Breast epithelium (tissue), 4 donors: ENCODE measurements around the gene COLEC11. TPM values are rescaled to one million over a fixed set of nuclear protein-coding genes. Genes with fewer than 3 reads are reported as not detected.
"Not testable (repeated sequence)": the region's sequence is repeated elsewhere in the genome, so short reads cannot be mapped to it uniquely, and the experiment has no call there.

Experiments used
- DNase-seq, 2 donors: peaks; one replicate each; pipeline ENCODE4 v3.0.0-alpha.2; 2019; ENCODE audit warnings: low spot score in 2 of 2
- H3K27ac ChIP-seq, 2 donors: fragments of 200-600 bp; sonication (generic) in 1 of 2; one replicate each; pipeline ENCODE4 v1.5.1; 2016 to 2019; ENCODE audit warnings: mild to moderate bottlenecking in 1 of 2
- H3K27me3 ChIP-seq, 2 donors: fragments of 200-600 bp; sonication (generic) in 1 of 2; one replicate each; pipeline versions ENCODE4 v1.5.1 to v1.6.0; 2017 to 2019; ENCODE audit warnings: control low read depth in 1 of 2, mild to moderate bottlenecking in 1 of 2
- H3K36me3 ChIP-seq: fragments of 200-600 bp; one replicate; pipeline ENCODE4 v1.5.1; 2019
- H3K4me1 ChIP-seq, 2 donors: fragments of 200-600 bp; sonication (generic); one replicate each; pipeline ENCODE4 v1.5.1; 2016 to 2019; ENCODE audit warnings: control low read depth in 1 of 2
- H3K4me3 ChIP-seq, 3 donors: fragments of 200-600 bp; sonication (generic); 1 replicate in 2 of 3; 2 replicates in 1 of 3; pipeline ENCODE4 v1.5.1; 2016 to 2019; ENCODE audit warnings: mild to moderate bottlenecking in 3 of 3, moderate library complexity in 2 of 3
- H3K9me3 ChIP-seq, 2 donors: fragments of 200-600 bp; sonication (generic) in 1 of 2; one replicate each; pipeline ENCODE4 v1.5.1; 2016 to 2019; ENCODE audit warnings: control low read depth in 1 of 2
- POLR2A ChIP-seq: fragments of 450-650 bp; IDR thresholded peaks from one replicate; pipeline ENCODE4 v1.6.1; 2016; ENCODE audit warnings: antibody characterized with exemption, mild to moderate bottlenecking, moderate library complexity
- POLR2AphosphoS5 ChIP-seq, 3 donors: sonication (generic); formaldehyde crosslinking; IDR thresholded peaks; one replicate each; pipeline ENCODE4 v1.6.1; 2017; ENCODE audit warnings: antibody characterized with exemption in 3 of 3
- intact Hi-C: fragments of 100-400 bp; cut with DNase I; formaldehyde crosslinking; loops from one replicate; pipeline ENCODE4 v1.15.1; 2023; ENCODE audit warnings: low total_unique reads
- total RNA-seq, 3 donors: library from RNA; depleted of rRNA; stranded (reverse); fragments of >200 nt; gene quantifications; one replicate each; pipeline ENCODE4 v1.1.0, GENCODE V29; 2016
- TF ChIP-seq, protein P1 (sequence below), 3 donors: fragments of 450-650 bp; IDR thresholded peaks; one replicate each; pipeline ENCODE4 v1.5.1; 2016 to 2017; ENCODE audit warnings: antibody characterized with exemption in 3 of 3, mild to moderate bottlenecking in 3 of 3, moderate library complexity in 3 of 3

The COLEC11 gene
- total RNA-seq, 3 donors from 2014 or later, result 0.33 to 1.9 (median 1.0) TPM

DNA sequence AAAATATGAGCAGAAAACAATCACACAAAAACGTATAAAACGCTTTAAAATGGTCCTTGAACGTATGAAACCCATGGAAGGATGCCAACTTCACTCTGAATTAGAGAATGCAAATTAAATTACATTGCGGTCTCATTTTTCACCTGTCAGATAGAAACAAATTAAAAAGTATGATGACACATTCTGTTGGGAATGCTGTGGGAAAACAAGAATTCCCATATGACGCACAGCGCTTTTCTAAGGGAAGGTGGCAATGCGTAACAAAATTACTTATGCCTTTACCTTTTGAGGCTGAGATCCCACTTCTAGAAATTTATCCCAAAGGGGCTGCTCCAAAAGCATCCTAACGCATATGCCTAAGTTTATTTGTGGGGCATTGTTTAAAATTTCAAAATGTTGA is 23.6 kb upstream of the COLEC11 start:
- no peak overlapping the region for H3K4me3 ChIP-seq
- no peaks in the 10 kb centered on the region for H3K9me3 ChIP-seq
- DNase-seq, result no peak
- no peak overlapping the region for H3K27ac ChIP-seq
- H3K27me3 ChIP-seq, result no peaks in the 10 kb centered on the region
- no peaks in the 10 kb centered on the region for H3K36me3 ChIP-seq
- TF ChIP-seq POLR2A (no peak), POLR2AphosphoS5 (IDR thresholded peaks at IDR 0.05) (no peak)
- TF ChIP-seq, protein P1, sequence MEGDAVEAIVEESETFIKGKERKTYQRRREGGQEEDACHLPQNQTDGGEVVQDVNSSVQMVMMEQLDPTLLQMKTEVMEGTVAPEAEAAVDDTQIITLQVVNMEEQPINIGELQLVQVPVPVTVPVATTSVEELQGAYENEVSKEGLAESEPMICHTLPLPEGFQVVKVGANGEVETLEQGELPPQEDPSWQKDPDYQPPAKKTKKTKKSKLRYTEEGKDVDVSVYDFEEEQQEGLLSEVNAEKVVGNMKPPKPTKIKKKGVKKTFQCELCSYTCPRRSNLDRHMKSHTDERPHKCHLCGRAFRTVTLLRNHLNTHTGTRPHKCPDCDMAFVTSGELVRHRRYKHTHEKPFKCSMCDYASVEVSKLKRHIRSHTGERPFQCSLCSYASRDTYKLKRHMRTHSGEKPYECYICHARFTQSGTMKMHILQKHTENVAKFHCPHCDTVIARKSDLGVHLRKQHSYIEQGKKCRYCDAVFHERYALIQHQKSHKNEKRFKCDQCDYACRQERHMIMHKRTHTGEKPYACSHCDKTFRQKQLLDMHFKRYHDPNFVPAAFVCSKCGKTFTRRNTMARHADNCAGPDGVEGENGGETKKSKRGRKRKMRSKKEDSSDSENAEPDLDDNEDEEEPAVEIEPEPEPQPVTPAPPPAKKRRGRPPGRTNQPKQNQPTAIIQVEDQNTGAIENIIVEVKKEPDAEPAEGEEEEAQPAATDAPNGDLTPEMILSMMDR (IDR thresholded peaks at IDR 0.05), result no peak
- intact Hi-C loops, result no loop called here
- H3K4me1 ChIP-seq, result peaks cover 0 to 2% of the 10 kb centered on the region in 2 donors

- peaks cover 0 to 15% of the 10 kb centered on the region in 2 donors for H3K4me1 ChIP-seq
- H3K4me3 ChIP-seq, result no peak overlapping the region
- no peaks in the 10 kb centered on the region for H3K27me3 ChIP-seq
- TF ChIP-seq, protein P1 (IDR thresholded peaks at IDR 0.05), result no peak
- TF ChIP-seq POLR2A, result no peak
- TF ChIP-seq POLR2AphosphoS5 (IDR thresholded peaks at IDR 0.05), result no peak
- intact Hi-C loops, result no loop called here
- H3K9me3 ChIP-seq, result no peaks in the 10 kb centered on the region
- no peak for DNase-seq
- no peak overlapping the region for H3K27ac ChIP-seq
- no peaks in the 10 kb centered on the region for H3K36me3 ChIP-seq
Observed at GRCh38 chr2:3572620-3573019, 22.3 kb upstream of the COLEC11 start.

- Histone ChIP-seq H3K27me3 (no peaks in the 10 kb centered on the region), H3K36me3 (no peaks in the 10 kb centered on the region), H3K27ac (no peak overlapping the region), H3K9me3 (no peaks in the 10 kb centered on the region), H3K4me3 (peak overlapping the region in 1 of 3 donors; percentile 99), H3K4me1 (peaks cover 0 to 22% of the 10 kb centered on the region in 2 donors)
- DNase-seq, result no peak
- no peak for TF ChIP-seq POLR2A
- TF ChIP-seq, protein P1 (IDR thresholded peaks at IDR 0.05), result no peak
- no peak for TF ChIP-seq POLR2AphosphoS5 (IDR thresholded peaks at IDR 0.05)
- intact Hi-C loops, result no loop called here
Observed at GRCh38 chr2:3574155-3574554, 20.8 kb upstream of the COLEC11 start.

- intact Hi-C loops, result loop anchor here (5.0 kb wide), 1 partner anchor 377 kb away; no protein-coding TSS in a partner anchor
- no peaks in the 10 kb centered on the region for H3K27me3 ChIP-seq
- H3K9me3 ChIP-seq, result no peaks in the 10 kb centered on the region
- peak overlapping the region; percentile 94 to 99 for H3K27ac ChIP-seq
- peak overlapping the region; percentile 79 to 99 (median 83) for H3K4me3 ChIP-seq
- TF ChIP-seq POLR2AphosphoS5 (IDR thresholded peaks at IDR 0.05), result no peak
- TF ChIP-seq, protein P1 (IDR thresholded peaks at IDR 0.05), result no peak
- no peak for TF ChIP-seq POLR2A
- DNase-seq, result no peak
- peaks cover 8% of the 10 kb centered on the region for H3K36me3 ChIP-seq
- peaks cover 0 to 22% of the 10 kb centered on the region in 2 donors for H3K4me1 ChIP-seq
Observed at GRCh38 chr2:3575534-3576262, 19.2 kb upstream of the COLEC11 start.

DNA sequence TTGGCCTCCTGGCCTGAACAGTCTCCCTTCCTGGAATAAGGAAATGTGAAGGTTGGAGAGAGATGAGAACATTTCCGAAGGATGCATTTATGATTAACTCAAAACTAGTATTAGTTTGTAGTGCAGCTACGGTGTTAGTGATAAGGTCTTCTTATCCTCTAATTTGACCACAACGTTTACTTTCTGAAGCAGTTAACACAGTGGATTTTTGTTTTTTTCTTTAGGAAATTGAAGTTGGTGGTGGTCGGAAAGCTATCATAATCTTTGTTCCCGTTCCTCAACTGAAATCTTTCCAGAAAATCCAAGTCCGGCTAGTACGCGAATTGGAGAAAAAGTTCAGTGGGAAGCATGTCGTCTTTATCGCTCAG is 18.7 kb upstream of the COLEC11 start:
- H3K4me3 ChIP-seq, result peak overlapping the region; percentile 79 to 99 (median 83)
- not testable (repeated sequence) for DNase-seq, H3K9me3 ChIP-seq, H3K27me3 ChIP-seq, H3K36me3 ChIP-seq
- peaks cover 0 to 22% of the 10 kb centered on the region in 2 donors for H3K4me1 ChIP-seq
- peak overlapping the region; percentile 94 to 99 for H3K27ac ChIP-seq
- intact Hi-C loops, result loop anchor here (5.0 kb wide), 1 partner anchor 376 kb away; no protein-coding TSS in a partner anchor
